WTC11 (cell line): Measurements from ENCODE around the gene SND1. TPM values are rescaled to one million over a fixed set of nuclear protein-coding genes. Genes with fewer than 3 reads are reported as not detected.

Source experiments
- ATAC-seq: fragments of 200-7000 bp; cut with Tn5 transposase; 2 replicates; pipeline ENCODE4 v1.10.0; 2021; ENCODE audit warnings: mild to moderate bottlenecking, moderate library complexity
- CTCF ChIA-PET: fragments of 300-600 bp; sonication (Branson Sonifier 250); formaldehyde crosslinking; loops from one replicate; lab custom pipeline; 2021; ENCODE audit warnings: antibody characterized with exemption; lab: Charles Lee
- POLR2A ChIA-PET: fragments of 350-600 bp; sonication (Branson Sonifier 250); formaldehyde crosslinking; loops from one replicate; lab custom pipeline; 2021; ENCODE audit warnings: antibody characterized with exemption; lab: Charles Lee
- DNase-seq: peaks from one replicate; pipeline ENCODE4 v3.0.0; 2021; ENCODE audit warnings: low spot score
- H3K27ac Mint-ChIP-seq: 2 replicates; pipeline ENCODE4 v1.8.0; 2021; ENCODE audit warnings: mixed read lengths
- H3K27me3 Mint-ChIP-seq: 2 replicates; pipeline ENCODE4 v1.8.0; 2021; ENCODE audit warnings: low read depth, mild to moderate bottlenecking, moderate library complexity, mixed read lengths
- H3K36me3 Mint-ChIP-seq: 2 replicates; pipeline ENCODE4 v1.8.0; 2021; ENCODE audit warnings: mixed read lengths
- H3K4me1 Mint-ChIP-seq: 2 replicates; pipeline ENCODE4 v1.8.0; 2022; ENCODE audit warnings: mixed read lengths
- H3K4me3 Mint-ChIP-seq: 2 replicates; pipeline ENCODE4 v1.8.0; 2021; ENCODE audit warnings: mild to moderate bottlenecking, moderate library complexity, mixed read lengths
- H3K9me3 Mint-ChIP-seq: 2 replicates; pipeline ENCODE4 v1.8.0; 2021; ENCODE audit warnings: mixed read lengths
- GRHL2 ChIP-seq: fragments of 250-450 bp; sonication (Bioruptor Pico); IDR thresholded peaks from 2 replicates; pipeline ENCODE4 v1.8.0; 2022; ENCODE audit warnings: mild to moderate bottlenecking, moderate library complexity; ENCODE audit not compliant: insufficient replicate concordance, severe bottlenecking
- MXD4 ChIP-seq: fragments of 250-450 bp; sonication (Bioruptor Pico); IDR thresholded peaks from 2 replicates; pipeline ENCODE4 v1.8.0; 2021; ENCODE audit warnings: mild to moderate bottlenecking, moderate library complexity, borderline replicate concordance
- NFE2L1 ChIP-seq: sonication (generic); formaldehyde crosslinking; IDR thresholded peaks from 2 replicates; pipeline ENCODE4 v1.8.1; 2023; ENCODE audit warnings: missing genetic modification reagents
- PRRX2 ChIP-seq: fragments of 250-450 bp; sonication (Bioruptor Pico); IDR thresholded peaks from 2 replicates; pipeline ENCODE4 v1.8.0; 2021; ENCODE audit warnings: mild to moderate bottlenecking
- SMAD3 ChIP-seq: sonication (generic); formaldehyde crosslinking; IDR thresholded peaks from 2 replicates; pipeline ENCODE4 v1.8.0; 2022; ENCODE audit warnings: missing genetic modification reagents, mild to moderate bottlenecking, borderline replicate concordance
- TEAD4 ChIP-seq: sonication (generic); formaldehyde crosslinking; IDR thresholded peaks from 2 replicates; pipeline ENCODE4 v1.8.0; 2022; ENCODE audit warnings: mild to moderate bottlenecking, missing genetic modification reagents
- total RNA-seq: library from RNA; stranded (reverse); gene quantifications from 3 replicates; pipeline ENCODE4 v1.2.3, GENCODE V29; 2021
- TF ChIP-seq, protein P1 (sequence below): fragments of 250-450 bp; sonication (Bioruptor Pico); IDR thresholded peaks from 2 replicates; pipeline ENCODE4 v1.9.0; 2021; ENCODE audit warnings: mild to moderate bottlenecking, borderline replicate concordance
- TF ChIP-seq, protein P2 (sequence below): sonication (generic); formaldehyde crosslinking; IDR thresholded peaks from 2 replicates; pipeline ENCODE4 v1.8.1; 2023; ENCODE audit warnings: mild to moderate bottlenecking, missing genetic modification reagents, borderline replicate concordance
- TF ChIP-seq, protein P3 (sequence below): sonication (generic); formaldehyde crosslinking; IDR thresholded peaks from 2 replicates; pipeline ENCODE4 v1.8.0; 2022; ENCODE audit warnings: mild to moderate bottlenecking, missing genetic modification reagents
- TF ChIP-seq, protein P4 (sequence below): fragments of 250-450 bp; sonication (Bioruptor Pico); IDR thresholded peaks from 2 replicates; pipeline ENCODE4 v1.9.0; 2021; ENCODE audit warnings: mild to moderate bottlenecking
- TF ChIP-seq, protein P5 (sequence below): sonication (generic); formaldehyde crosslinking; IDR thresholded peaks from 2 replicates; pipeline ENCODE4 v1.8.0; 2022; ENCODE audit warnings: missing genetic modification reagents
- TF ChIP-seq, protein P6 (sequence below): sonication (generic); formaldehyde crosslinking; IDR thresholded peaks from 2 replicates; pipeline ENCODE4 v1.8.1; 2023; ENCODE audit warnings: mild to moderate bottlenecking, moderate library complexity, missing genetic modification reagents

SND1 gene
- total RNA-seq, 1 experiment from 2014 or later, result 261 TPM

DNA sequence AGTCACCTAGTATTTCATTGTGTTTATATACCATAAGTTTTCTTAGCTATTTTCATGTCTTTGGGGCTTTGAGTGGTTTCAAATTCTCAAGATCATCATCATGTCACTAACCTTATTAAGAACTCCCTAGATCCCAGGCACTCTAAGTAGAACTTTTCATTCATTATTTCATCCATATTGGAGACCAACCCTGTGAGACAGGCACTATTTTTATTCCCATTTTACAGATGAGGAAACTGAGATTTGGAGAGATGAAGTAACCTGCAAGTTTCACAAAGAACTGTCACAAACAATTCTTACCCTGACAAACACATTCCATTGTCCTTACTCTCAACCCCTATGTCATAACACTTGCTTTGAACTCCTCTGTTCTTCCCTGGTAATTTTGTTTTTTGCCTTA is 13.8 kb upstream of the SND1 start:
- no peaks in the 10 kb centered on the region for H3K9me3 Mint-ChIP-seq
- TF ChIP-seq, protein P1, sequence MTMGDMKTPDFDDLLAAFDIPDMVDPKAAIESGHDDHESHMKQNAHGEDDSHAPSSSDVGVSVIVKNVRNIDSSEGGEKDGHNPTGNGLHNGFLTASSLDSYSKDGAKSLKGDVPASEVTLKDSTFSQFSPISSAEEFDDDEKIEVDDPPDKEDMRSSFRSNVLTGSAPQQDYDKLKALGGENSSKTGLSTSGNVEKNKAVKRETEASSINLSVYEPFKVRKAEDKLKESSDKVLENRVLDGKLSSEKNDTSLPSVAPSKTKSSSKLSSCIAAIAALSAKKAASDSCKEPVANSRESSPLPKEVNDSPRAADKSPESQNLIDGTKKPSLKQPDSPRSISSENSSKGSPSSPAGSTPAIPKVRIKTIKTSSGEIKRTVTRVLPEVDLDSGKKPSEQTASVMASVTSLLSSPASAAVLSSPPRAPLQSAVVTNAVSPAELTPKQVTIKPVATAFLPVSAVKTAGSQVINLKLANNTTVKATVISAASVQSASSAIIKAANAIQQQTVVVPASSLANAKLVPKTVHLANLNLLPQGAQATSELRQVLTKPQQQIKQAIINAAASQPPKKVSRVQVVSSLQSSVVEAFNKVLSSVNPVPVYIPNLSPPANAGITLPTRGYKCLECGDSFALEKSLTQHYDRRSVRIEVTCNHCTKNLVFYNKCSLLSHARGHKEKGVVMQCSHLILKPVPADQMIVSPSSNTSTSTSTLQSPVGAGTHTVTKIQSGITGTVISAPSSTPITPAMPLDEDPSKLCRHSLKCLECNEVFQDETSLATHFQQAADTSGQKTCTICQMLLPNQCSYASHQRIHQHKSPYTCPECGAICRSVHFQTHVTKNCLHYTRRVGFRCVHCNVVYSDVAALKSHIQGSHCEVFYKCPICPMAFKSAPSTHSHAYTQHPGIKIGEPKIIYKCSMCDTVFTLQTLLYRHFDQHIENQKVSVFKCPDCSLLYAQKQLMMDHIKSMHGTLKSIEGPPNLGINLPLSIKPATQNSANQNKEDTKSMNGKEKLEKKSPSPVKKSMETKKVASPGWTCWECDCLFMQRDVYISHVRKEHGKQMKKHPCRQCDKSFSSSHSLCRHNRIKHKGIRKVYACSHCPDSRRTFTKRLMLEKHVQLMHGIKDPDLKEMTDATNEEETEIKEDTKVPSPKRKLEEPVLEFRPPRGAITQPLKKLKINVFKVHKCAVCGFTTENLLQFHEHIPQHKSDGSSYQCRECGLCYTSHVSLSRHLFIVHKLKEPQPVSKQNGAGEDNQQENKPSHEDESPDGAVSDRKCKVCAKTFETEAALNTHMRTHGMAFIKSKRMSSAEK (CRISPR knock-in tag), result no peak
- peaks cover 8% of the 10 kb centered on the region for H3K4me1 Mint-ChIP-seq
- POLR2A ChIA-PET, result no interaction called here
- H3K27me3 Mint-ChIP-seq, result peaks cover 34% of the 10 kb centered on the region
- no peak for DNase-seq
- H3K27ac Mint-ChIP-seq, result no peak overlapping the region
- CTCF ChIA-PET, result interaction anchor here (4.4 kb wide), 1 partner anchor 9 kb away, joined by 28 read pairs; no protein-coding TSS in a partner anchor
- H3K36me3 Mint-ChIP-seq, result no peaks in the 10 kb centered on the region
- no peak overlapping the region for H3K4me3 Mint-ChIP-seq
- ATAC-seq, result no peak

DNA sequence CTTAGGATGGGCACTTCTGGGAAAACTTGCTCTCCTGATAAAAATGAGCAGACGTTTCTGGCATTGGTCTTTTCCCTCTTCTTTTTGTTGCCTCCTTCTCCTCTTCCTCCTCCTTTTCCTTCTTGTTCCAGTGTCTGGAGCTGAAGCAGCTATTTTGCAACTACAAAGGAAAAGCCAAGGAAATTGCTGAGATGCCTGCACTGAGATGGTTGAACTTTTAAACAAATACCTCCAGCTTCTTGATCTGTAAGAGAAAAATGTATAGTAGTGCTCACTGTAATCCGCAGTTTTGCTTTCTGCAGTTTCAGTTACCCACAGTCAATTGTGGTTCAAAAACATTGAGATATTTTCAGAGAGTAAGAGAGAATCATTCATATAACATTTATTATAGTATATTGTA is 7.5 kb upstream of the SND1 start:
- no peaks in the 10 kb centered on the region for H3K9me3 Mint-ChIP-seq
- peaks cover 8% of the 10 kb centered on the region for H3K4me1 Mint-ChIP-seq
- no peaks in the 10 kb centered on the region for H3K36me3 Mint-ChIP-seq
- peaks cover 3% of the 10 kb centered on the region; the same call in 1 of the 2 replicates for H3K27me3 Mint-ChIP-seq
- H3K27ac Mint-ChIP-seq, result no peak overlapping the region
- ATAC-seq (no peak), DNase-seq (no peak)
- CTCF ChIA-PET, result no interaction called here
- H3K4me3 Mint-ChIP-seq, result no peak overlapping the region
- POLR2A ChIA-PET, result interaction anchor here (0.5 kb wide), 1 partner anchor 22 kb away, joined by 3 read pairs; no protein-coding TSS in a partner anchor
- TF ChIP-seq, protein P2, sequence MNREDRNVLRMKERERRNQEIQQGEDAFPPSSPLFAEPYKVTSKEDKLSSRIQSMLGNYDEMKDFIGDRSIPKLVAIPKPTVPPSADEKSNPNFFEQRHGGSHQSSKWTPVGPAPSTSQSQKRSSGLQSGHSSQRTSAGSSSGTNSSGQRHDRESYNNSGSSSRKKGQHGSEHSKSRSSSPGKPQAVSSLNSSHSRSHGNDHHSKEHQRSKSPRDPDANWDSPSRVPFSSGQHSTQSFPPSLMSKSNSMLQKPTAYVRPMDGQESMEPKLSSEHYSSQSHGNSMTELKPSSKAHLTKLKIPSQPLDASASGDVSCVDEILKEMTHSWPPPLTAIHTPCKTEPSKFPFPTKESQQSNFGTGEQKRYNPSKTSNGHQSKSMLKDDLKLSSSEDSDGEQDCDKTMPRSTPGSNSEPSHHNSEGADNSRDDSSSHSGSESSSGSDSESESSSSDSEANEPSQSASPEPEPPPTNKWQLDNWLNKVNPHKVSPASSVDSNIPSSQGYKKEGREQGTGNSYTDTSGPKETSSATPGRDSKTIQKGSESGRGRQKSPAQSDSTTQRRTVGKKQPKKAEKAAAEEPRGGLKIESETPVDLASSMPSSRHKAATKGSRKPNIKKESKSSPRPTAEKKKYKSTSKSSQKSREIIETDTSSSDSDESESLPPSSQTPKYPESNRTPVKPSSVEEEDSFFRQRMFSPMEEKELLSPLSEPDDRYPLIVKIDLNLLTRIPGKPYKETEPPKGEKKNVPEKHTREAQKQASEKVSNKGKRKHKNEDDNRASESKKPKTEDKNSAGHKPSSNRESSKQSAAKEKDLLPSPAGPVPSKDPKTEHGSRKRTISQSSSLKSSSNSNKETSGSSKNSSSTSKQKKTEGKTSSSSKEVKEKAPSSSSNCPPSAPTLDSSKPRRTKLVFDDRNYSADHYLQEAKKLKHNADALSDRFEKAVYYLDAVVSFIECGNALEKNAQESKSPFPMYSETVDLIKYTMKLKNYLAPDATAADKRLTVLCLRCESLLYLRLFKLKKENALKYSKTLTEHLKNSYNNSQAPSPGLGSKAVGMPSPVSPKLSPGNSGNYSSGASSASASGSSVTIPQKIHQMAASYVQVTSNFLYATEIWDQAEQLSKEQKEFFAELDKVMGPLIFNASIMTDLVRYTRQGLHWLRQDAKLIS (CRISPR knock-in tag), result no peak
- TF ChIP-seq MXD4 (CRISPR knock-in tag) (no peak), PRRX2 (CRISPR knock-in tag) (no peak), GRHL2 (CRISPR knock-in tag) (no peak), TEAD4 (CRISPR knock-in tag) (no peak), SMAD3 (no peak), NFE2L1 (CRISPR knock-in tag) (no peak)
- TF ChIP-seq, protein P3, sequence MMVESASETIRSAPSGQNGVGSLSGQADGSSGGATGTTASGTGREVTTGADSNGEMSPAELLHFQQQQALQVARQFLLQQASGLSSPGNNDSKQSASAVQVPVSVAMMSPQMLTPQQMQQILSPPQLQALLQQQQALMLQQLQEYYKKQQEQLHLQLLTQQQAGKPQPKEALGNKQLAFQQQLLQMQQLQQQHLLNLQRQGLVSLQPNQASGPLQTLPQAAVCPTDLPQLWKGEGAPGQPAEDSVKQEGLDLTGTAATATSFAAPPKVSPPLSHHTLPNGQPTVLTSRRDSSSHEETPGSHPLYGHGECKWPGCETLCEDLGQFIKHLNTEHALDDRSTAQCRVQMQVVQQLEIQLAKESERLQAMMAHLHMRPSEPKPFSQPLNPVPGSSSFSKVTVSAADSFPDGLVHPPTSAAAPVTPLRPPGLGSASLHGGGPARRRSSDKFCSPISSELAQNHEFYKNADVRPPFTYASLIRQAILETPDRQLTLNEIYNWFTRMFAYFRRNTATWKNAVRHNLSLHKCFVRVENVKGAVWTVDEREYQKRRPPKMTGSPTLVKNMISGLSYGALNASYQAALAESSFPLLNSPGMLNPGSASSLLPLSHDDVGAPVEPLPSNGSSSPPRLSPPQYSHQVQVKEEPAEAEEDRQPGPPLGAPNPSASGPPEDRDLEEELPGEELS (CRISPR knock-in tag), result no peak
- TF ChIP-seq, protein P4, sequence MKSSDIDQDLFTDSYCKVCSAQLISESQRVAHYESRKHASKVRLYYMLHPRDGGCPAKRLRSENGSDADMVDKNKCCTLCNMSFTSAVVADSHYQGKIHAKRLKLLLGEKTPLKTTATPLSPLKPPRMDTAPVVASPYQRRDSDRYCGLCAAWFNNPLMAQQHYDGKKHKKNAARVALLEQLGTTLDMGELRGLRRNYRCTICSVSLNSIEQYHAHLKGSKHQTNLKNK (CRISPR knock-in tag), result no peak
- TF ChIP-seq, protein P5, sequence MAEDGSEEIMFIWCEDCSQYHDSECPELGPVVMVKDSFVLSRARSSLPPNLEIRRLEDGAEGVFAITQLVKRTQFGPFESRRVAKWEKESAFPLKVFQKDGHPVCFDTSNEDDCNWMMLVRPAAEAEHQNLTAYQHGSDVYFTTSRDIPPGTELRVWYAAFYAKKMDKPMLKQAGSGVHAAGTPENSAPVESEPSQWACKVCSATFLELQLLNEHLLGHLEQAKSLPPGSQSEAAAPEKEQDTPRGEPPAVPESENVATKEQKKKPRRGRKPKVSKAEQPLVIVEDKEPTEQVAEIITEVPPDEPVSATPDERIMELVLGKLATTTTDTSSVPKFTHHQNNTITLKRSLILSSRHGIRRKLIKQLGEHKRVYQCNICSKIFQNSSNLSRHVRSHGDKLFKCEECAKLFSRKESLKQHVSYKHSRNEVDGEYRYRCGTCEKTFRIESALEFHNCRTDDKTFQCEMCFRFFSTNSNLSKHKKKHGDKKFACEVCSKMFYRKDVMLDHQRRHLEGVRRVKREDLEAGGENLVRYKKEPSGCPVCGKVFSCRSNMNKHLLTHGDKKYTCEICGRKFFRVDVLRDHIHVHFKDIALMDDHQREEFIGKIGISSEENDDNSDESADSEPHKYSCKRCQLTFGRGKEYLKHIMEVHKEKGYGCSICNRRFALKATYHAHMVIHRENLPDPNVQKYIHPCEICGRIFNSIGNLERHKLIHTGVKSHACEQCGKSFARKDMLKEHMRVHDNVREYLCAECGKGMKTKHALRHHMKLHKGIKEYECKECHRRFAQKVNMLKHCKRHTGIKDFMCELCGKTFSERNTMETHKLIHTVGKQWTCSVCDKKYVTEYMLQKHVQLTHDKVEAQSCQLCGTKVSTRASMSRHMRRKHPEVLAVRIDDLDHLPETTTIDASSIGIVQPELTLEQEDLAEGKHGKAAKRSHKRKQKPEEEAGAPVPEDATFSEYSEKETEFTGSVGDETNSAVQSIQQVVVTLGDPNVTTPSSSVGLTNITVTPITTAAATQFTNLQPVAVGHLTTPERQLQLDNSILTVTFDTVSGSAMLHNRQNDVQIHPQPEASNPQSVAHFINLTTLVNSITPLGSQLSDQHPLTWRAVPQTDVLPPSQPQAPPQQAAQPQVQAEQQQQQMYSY (CRISPR knock-in tag), result no peak
- TF ChIP-seq, protein P6, sequence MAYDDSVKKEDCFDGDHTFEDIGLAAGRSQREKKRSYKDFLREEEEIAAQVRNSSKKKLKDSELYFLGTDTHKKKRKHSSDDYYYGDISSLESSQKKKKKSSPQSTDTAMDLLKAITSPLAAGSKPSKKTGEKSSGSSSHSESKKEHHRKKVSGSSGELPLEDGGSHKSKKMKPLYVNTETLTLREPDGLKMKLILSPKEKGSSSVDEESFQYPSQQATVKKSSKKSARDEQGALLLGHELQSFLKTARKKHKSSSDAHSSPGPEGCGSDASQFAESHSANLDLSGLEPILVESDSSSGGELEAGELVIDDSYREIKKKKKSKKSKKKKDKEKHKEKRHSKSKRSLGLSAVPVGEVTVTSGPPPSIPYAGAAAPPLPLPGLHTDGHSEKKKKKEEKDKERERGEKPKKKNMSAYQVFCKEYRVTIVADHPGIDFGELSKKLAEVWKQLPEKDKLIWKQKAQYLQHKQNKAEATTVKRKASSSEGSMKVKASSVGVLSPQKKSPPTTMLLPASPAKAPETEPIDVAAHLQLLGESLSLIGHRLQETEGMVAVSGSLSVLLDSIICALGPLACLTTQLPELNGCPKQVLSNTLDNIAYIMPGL (CRISPR knock-in tag), result no peak
- TF ChIP-seq, protein P1 (CRISPR knock-in tag), result no peak
